Measurements from ENCODE around the gene FOXL3. TPM values are rescaled to one million over a fixed set of nuclear protein-coding genes. Genes with fewer than 3 reads are reported as not detected.

Gene FOXL3
- polyA plus RNA-seq, 1 experiment, result not detected

DNA sequence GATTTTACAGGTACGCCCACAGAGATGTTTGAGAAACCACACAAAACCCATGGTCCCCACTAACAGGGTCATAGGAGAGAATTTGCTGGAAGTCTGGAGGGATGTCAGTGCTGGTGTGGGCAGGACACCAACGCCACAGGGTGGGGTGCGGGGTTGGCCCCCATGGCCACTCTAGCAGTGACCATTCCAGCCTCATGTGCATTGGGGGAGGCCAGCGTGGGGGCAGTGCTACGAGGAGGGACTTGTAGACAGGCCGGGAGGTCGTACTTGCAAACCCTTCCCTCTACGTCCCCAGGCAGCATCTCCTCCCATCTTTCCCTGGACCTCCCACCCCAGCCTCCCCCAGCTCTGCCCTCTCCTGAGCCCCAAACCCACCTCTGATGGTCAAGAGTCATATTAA is 34.0 kb downstream of the FOXL3 start:
- CTCF ChIA-PET, result no interaction called here
- H3K4me3 ChIP-seq (ENCODE audit: low read depth, low read length), result no peak overlapping the region
- peaks cover 6% of the 10 kb centered on the region for H3K9me3 ChIP-seq (ENCODE audit: control insufficient read depth, insufficient read depth, low read length)
- H3K27me3 ChIP-seq (ENCODE audit: control insufficient read depth, insufficient read depth, low read length), result peaks cover 22% of the 10 kb centered on the region
- TF ChIP-seq, protein P1, sequence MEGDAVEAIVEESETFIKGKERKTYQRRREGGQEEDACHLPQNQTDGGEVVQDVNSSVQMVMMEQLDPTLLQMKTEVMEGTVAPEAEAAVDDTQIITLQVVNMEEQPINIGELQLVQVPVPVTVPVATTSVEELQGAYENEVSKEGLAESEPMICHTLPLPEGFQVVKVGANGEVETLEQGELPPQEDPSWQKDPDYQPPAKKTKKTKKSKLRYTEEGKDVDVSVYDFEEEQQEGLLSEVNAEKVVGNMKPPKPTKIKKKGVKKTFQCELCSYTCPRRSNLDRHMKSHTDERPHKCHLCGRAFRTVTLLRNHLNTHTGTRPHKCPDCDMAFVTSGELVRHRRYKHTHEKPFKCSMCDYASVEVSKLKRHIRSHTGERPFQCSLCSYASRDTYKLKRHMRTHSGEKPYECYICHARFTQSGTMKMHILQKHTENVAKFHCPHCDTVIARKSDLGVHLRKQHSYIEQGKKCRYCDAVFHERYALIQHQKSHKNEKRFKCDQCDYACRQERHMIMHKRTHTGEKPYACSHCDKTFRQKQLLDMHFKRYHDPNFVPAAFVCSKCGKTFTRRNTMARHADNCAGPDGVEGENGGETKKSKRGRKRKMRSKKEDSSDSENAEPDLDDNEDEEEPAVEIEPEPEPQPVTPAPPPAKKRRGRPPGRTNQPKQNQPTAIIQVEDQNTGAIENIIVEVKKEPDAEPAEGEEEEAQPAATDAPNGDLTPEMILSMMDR (IDR thresholded peaks at IDR 0.05; ENCODE audit: low read depth, low read length), result no peak
- no peak for DNase-seq (ENCODE audit: low read depth, low spot score)
- no peak overlapping the region for H3K27ac ChIP-seq (ENCODE audit: low read depth, low read length)
- POLR2A ChIA-PET, result no interaction called here

DNA sequence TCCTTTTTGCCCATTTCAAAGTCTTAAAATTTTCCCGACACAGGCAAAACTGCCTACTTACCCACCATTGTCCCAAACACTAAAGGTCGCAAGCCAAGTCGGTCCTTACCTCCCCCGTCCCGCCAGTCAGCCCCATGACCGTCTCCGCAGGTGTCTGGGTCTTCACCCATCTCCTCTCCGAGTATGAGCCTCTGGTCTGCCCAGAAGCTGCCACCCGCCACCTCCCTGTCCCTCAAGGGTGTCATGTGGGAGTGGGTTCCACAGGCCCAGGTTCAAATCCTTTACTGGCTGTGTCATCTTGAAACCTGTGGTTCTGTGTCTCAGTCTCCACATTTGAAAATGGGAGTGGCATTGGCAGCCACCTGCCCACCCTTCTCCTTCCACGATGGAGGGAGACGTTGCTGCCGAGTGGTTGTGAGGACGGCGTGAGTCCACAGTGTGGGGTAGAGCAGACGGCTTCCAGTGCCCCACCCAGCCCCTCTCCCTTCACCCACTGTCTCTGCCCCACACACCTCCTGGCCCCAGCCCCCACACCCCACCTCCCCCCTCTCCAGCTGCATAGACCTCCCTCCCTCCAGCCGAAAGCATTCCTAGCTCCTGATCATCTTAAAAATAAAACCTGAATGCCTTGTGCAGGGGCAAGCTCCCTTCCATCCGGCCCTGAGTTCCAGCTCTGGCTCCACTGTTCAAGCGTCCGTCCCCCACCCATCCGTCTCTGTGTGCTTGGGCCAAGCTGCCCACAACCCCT is 35.3 kb downstream of the FOXL3 start:
- TF ChIP-seq, protein P1 (IDR thresholded peaks at IDR 0.05; ENCODE audit: low read depth, low read length), result no peak
- CTCF ChIA-PET, result no interaction called here
- DNase-seq (ENCODE audit: low read depth, low spot score), result no peak
- POLR2A ChIA-PET, result no interaction called here
- Histone ChIP-seq H3K4me3 (ENCODE audit: low read depth, low read length) (no peak overlapping the region), H3K9me3 (ENCODE audit: control insufficient read depth, insufficient read depth, low read length) (peaks cover 6% of the 10 kb centered on the region), H3K27ac (ENCODE audit: low read depth, low read length) (no peak overlapping the region), H3K27me3 (ENCODE audit: control insufficient read depth, insufficient read depth, low read length) (peaks cover 17% of the 10 kb centered on the region)

DNA sequence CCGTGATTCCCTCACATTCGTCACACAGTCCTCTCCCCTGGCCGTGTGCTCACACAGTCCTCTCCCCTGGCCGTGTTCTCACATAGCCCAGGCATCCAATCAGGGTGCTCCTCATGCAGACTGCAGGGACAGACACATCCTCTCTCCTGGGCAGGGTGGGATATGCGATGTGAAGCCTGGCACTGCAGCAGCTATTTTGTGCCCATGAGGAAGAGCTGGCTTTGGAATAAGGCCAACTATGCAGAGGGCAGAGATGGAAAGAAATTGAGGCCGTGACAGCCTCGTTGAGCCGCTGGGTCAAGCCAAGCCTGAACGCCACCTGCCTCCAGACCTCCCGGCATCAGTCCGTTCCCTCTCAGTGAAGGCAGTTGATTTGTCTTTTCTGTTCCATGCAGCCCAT is 35.8 kb downstream of the FOXL3 start:
- peaks cover 22% of the 10 kb centered on the region for H3K27me3 ChIP-seq (ENCODE audit: control insufficient read depth, insufficient read depth, low read length)
- POLR2A ChIA-PET, result no interaction called here
- DNase-seq (ENCODE audit: low read depth, low spot score), result no peak
- TF ChIP-seq, protein P1 (IDR thresholded peaks at IDR 0.05; ENCODE audit: low read depth, low read length), result no peak
- no peak overlapping the region for H3K4me3 ChIP-seq (ENCODE audit: low read depth, low read length)
- peaks cover 6% of the 10 kb centered on the region for H3K9me3 ChIP-seq (ENCODE audit: control insufficient read depth, insufficient read depth, low read length)
- H3K27ac ChIP-seq (ENCODE audit: low read depth, low read length), result no peak overlapping the region
- CTCF ChIA-PET, result no interaction called here

DNA sequence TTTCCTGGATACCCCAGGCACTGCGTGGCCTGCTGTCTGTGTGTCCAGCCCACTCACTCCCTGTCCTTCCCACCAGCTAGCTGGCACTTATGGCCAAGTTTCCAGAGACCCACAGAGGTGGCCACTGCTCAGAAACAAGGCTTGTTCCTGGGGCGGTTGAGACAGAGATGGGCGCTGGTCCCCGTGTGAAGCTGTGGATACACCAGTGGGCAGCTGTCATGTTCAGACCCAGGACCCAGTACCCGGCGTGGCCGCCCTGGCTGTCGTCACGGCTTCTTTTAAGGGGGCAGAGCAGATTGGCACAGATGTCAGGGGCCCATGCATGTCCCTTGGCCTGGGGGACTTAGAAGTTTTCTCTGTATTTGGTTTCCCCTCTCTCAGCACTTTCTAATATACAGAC is 36.3 kb downstream of the FOXL3 start:
- Histone ChIP-seq H3K27me3 (ENCODE audit: control insufficient read depth, insufficient read depth, low read length) (peaks cover 26% of the 10 kb centered on the region), H3K27ac (ENCODE audit: low read depth, low read length) (no peak overlapping the region), H3K9me3 (ENCODE audit: control insufficient read depth, insufficient read depth, low read length) (peaks cover 6% of the 10 kb centered on the region), H3K4me3 (ENCODE audit: low read depth, low read length) (no peak overlapping the region)
- DNase-seq (ENCODE audit: low read depth, low spot score), result no peak
- POLR2A ChIA-PET, result no interaction called here
- CTCF ChIA-PET, result interaction anchor here (1.0 kb wide), 1 partner anchor 447 kb away, joined by 3 read pairs; no protein-coding TSS in a partner anchor
- TF ChIP-seq, protein P1 (IDR thresholded peaks at IDR 0.05; ENCODE audit: low read depth, low read length), result no peak

DNA sequence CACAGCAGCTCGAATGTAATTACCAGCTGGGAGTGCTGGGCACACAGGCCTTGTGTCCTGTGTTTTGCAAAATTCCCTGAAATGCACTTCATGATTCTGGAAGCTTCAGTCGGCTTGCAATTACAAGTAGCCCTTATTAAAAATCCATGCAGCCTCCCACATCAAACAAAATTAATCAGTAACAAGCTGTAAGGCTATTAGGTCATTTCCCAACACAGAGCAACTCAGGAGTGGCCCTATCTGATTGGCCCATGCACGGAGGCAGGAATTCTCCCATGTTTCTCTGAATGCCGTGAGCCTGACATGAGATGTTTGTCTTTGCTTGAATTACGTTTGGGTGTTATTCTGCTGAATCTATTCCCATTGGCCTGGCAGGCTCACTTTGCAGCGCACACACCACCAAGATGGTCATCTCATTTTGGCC is 36.9 kb downstream of the FOXL3 start:
- DNase-seq (ENCODE audit: low read depth, low spot score), result no peak
- peaks cover 6% of the 10 kb centered on the region for H3K9me3 ChIP-seq (ENCODE audit: control insufficient read depth, insufficient read depth, low read length)
- ChIA-PET POLR2A (no interaction called here), CTCF (interaction anchor here (1.0 kb wide), 1 partner anchor 447 kb away, joined by 3 read pairs; no protein-coding TSS in a partner anchor)
- H3K27ac ChIP-seq (ENCODE audit: low read depth, low read length), result no peak overlapping the region
- H3K4me3 ChIP-seq (ENCODE audit: low read depth, low read length), result no peak overlapping the region
- H3K27me3 ChIP-seq (ENCODE audit: control insufficient read depth, insufficient read depth, low read length), result peaks cover 27% of the 10 kb centered on the region
- TF ChIP-seq, protein P1 (IDR thresholded peaks at IDR 0.05; ENCODE audit: low read depth, low read length), result no peak

Measured in AG04450 (cell line).